Stimulated activated naive CD8-positive, alpha-beta T cell treated with anti-CD3 and anti-CD28 coated beads, Interleukin-15, amount 100 ng/mL, for 72 hours (primary cell): Measurements from ENCODE around the gene CAPN5.
"Not testable (repeated sequence)": the region's sequence is repeated elsewhere in the genome, so short reads cannot be mapped to it uniquely, and the experiment has no call there.

Experiments used
- ATAC-seq: fragments of 150-1000 bp; cut with Tn5 transposase; 2 replicates; pipeline ENCODE4 v1.10.0; 2021; ENCODE audit warnings: mild to moderate bottlenecking, moderate library complexity
- DNase-seq, 2 donors: peaks; one replicate each; pipeline ENCODE4 v3.0.0; 2021 to 2022
- H3K27ac Mint-ChIP-seq, 2 donors: one replicate each; pipeline ENCODE4 v1.8.0; 2022; ENCODE audit warnings: mild to moderate bottlenecking in 2 of 2, mixed read lengths in 2 of 2, moderate library complexity in 2 of 2
- H3K27me3 Mint-ChIP-seq: one replicate; pipeline ENCODE4 v1.8.0; 2022; ENCODE audit warnings: mixed read lengths
- H3K4me1 Mint-ChIP-seq: one replicate; pipeline ENCODE4 v1.8.0; 2022; ENCODE audit warnings: mild to moderate bottlenecking, mixed read lengths
- H3K4me3 Mint-ChIP-seq, 2 donors: one replicate each; pipeline ENCODE4 v1.8.0; 2022; ENCODE audit warnings: mild to moderate bottlenecking in 2 of 2, mixed read lengths in 2 of 2, moderate library complexity in 1 of 2
- H3K9me3 Mint-ChIP-seq, 2 donors: one replicate each; pipeline ENCODE4 v1.8.0; 2022; ENCODE audit warnings: mixed read lengths in 2 of 2

Gene CAPN5

DNA sequence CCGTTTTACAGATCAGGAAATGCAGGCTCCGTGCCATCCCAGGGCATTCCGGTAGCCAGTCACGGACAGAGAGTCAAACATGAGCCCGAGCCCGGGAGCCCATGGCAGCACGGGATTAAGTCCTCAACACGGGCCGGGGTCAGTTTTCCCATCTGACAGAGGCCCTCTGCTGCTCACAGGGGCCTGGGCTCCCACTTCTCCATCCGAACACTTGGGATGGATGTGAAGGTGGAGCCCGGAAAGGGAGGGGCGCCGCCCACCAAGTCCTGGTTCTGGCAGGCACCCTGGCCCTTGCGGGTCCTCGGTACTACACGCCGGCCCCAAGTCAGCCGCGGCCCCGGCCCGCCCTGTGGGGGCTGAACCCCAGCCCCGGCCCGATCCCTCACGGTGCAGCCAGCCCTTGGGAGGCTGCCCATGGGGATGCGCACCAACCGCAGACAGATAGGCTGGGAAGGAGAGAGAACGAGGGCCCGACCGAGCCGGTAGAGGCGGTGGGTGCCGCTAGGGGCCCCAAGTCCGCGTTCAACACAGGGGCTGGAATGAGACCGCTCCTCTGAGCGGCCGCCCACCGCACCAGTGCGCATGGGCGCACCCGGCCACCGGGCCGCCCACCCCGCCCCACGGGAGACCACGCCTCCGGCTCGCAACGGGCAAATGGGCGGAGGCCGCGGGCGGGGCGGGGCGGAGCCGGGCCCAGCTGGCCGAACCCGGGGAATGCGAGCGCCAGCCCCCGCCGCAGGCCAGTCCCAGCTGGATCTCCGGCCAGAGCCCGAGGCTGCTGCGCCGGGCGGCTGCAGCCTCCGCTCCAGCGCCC is at the start of gene CAPN5:
TSS of gene CAPN5 (plus strand) at position 743 of the 814 bp plus-strand sequence. CDS start 17,916 bp downstream, outside the sequence.
- Mint-ChIP-seq H3K9me3 (no peaks in the 10 kb centered on the region), H3K4me1 (peaks cover 33% of the 10 kb centered on the region), H3K27me3 (no peaks in the 10 kb centered on the region), H3K4me3 (peak within 1 kb of the TSS; percentile 86 to 94), H3K27ac (peak within 1 kb of the TSS; percentile 40 to 96)
- ATAC-seq (peak; percentile 90), DNase-seq (peak; percentile 84 to 92)

- not testable (repeated sequence) for DNase-seq, ATAC-seq, H3K4me1 Mint-ChIP-seq, H3K4me3 Mint-ChIP-seq, H3K27me3 Mint-ChIP-seq, H3K9me3 Mint-ChIP-seq, H3K27ac Mint-ChIP-seq
These were observed 48.3 kb upstream of the CAPN5 start for GRCh38 chr11:77018396-77018924.

DNA sequence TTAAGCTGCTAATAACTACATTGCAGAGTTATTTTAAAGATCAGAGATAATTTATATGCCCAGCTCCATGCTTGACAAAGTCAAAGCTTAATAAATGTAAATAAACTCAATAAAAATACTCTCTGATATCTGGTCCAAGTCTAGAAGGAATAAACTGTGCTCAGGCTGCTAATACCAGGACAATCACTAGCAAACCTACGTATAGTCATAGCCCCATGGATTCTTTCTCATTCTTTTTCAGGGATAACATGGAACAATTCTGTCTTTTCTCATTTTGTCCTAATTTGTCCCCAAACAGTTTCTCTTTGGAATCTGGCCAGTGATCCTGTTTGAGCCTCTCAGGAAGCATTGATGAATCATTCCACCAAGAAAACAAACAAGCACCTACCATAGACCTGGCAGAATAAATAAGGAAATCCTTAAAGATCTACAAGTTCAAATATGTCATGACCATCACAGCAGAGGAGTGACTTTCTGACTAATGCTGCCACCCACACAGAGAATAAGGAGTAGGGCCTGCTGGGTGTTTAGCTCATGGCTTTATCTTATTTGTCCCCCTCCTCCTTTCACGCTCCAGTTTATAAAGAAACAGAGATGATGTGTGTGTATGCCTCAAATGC is 46.7 kb upstream of the CAPN5 start:
- H3K9me3 Mint-ChIP-seq: no peaks in the 10 kb centered on the region
- H3K4me1 Mint-ChIP-seq: peaks cover 8% of the 10 kb centered on the region
- no peaks in the 10 kb centered on the region for H3K27me3 Mint-ChIP-seq
- H3K27ac Mint-ChIP-seq: no peak overlapping the region
- DNase-seq: no peak
- ATAC-seq: no peak
- no peak overlapping the region for H3K4me3 Mint-ChIP-seq

DNA sequence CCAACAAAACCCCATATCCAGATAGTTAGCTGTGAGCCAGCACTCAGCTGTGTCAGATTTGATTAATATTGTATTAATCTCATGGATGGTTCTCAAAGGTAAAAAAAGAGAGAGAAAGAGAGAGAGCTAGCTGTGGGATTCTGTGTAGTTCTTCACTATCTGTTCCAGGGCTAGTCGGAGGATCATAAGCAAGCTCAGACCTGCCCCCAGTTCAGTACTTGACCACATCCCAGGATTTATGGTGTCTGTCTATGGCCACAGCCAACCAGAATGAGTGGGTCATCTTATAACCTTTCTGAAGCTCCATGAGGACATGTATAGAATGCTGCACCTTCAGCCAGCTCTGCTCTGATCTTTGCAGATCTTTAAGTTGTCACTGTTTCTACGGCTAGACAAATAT is 46.0 kb upstream of the CAPN5 start:
- Mint-ChIP-seq H3K4me3 (no peak overlapping the region), H3K4me1 (peaks cover 8% of the 10 kb centered on the region), H3K27me3 (no peaks in the 10 kb centered on the region), H3K9me3 (no peaks in the 10 kb centered on the region), H3K27ac (peak overlapping the region in 1 of 2 donors; percentile 75)
- DNase-seq (no peak), ATAC-seq (no peak)

DNA sequence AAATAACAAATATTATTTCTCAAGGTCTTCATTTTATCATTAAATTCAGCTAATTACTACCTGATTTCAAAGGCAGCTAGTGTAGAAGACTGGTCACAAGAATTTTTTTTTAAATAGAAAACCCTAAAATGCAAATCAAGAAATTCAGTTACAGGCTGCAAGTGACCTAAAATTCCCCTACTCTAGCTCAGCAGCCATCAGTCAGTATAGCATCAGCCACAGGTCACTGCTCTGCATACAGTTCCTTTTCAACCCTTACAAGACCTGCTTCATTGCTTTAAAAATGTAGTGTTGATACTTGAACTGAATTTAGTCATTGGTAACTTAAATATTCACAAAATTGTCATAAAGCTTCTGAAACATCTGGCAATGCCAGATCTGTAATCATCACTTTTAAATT is 42.0 kb upstream of the CAPN5 start:
- H3K4me1 Mint-ChIP-seq: no peaks in the 10 kb centered on the region
- no peak overlapping the region for H3K4me3 Mint-ChIP-seq
- DNase-seq: no peak
- H3K9me3 Mint-ChIP-seq: no peaks in the 10 kb centered on the region
- peaks cover 22% of the 10 kb centered on the region for H3K27me3 Mint-ChIP-seq
- no peak overlapping the region for H3K27ac Mint-ChIP-seq
- ATAC-seq: no peak

GRCh38 chr11:77026221-77026620 is 40.5 kb upstream of the CAPN5 start:
- Mint-ChIP-seq H3K4me3 (no peak overlapping the region), H3K27ac (no peak overlapping the region), H3K9me3 (no peaks in the 10 kb centered on the region), H3K4me1 (no peaks in the 10 kb centered on the region), H3K27me3 (peaks cover 37% of the 10 kb centered on the region)
- DNase-seq (no peak), ATAC-seq (no peak)

- no peak for DNase-seq
- ATAC-seq: no peak
- Mint-ChIP-seq H3K27ac (no peak overlapping the region), H3K27me3 (peaks cover 41% of the 10 kb centered on the region), H3K4me1 (no peaks in the 10 kb centered on the region), H3K4me3 (no peak overlapping the region), H3K9me3 (no peaks in the 10 kb centered on the region)
These were observed 40.0 kb upstream of the CAPN5 start for GRCh38 chr11:77026743-77027142.

- no peak overlapping the region for H3K27ac Mint-ChIP-seq
- no peaks in the 10 kb centered on the region for H3K4me1 Mint-ChIP-seq
- H3K27me3 Mint-ChIP-seq: peaks cover 41% of the 10 kb centered on the region
- no peaks in the 10 kb centered on the region for H3K9me3 Mint-ChIP-seq
- ATAC-seq (no peak), DNase-seq (no peak)
- H3K4me3 Mint-ChIP-seq: no peak overlapping the region
These were observed 39.5 kb upstream of the CAPN5 start for GRCh38 chr11:77027275-77027674.

DNA sequence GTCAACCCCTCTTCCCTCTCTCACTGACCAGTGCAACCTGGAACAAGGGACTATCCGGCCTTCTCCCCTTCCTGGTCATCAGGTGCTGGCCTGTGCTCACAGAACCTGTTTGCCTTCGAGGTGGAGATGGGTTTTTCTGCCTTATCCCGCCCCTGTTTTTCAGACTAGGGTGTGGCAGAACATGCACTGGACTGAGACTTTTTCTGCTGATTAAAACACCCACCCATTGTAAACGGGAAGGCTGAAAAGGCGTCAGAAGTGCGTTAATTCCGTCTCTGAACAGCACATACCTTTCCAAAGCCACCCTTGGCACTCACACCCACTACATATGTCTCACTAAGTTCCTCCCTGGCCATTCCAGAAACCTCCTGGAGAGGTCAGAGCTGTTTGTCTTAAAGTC is 36.9 kb upstream of the CAPN5 start:
- no peak overlapping the region for H3K4me3 Mint-ChIP-seq
- no peaks in the 10 kb centered on the region for H3K9me3 Mint-ChIP-seq
- ATAC-seq (no peak), DNase-seq (no peak)
- H3K4me1 Mint-ChIP-seq: no peaks in the 10 kb centered on the region
- H3K27ac Mint-ChIP-seq: no peak overlapping the region
- peaks cover 41% of the 10 kb centered on the region for H3K27me3 Mint-ChIP-seq

DNA sequence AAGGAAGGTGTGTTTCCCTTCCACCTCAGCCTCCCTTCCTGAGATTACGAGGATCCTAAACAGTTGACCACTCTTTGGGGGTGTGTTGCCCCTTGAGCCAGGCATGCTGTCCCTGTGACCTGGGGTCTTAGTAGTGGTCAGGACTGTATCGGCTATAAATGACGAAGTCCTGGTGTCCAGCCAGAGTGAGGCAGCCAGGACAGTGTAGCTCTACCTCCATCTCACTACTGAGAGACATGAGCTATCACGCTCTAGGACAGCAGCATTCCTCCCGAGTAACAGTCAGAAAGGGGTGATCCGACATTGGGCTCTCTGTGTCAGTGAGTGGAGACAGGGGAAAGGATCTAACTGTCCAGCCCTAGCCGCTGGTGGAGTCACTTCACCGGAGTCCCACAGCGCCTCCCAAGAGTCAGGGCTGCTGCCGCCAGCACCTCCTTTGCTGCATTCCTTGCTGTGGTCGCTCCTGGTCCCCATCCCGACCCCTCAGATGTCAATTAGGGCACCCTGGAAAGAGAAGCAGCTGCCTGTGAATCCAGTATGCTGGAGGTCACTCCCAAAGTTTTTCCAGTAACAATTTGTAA is 35.8 kb upstream of the CAPN5 start:
- H3K9me3 Mint-ChIP-seq: no peaks in the 10 kb centered on the region
- H3K4me3 Mint-ChIP-seq: no peak overlapping the region
- ATAC-seq (no peak), DNase-seq (no peak)
- H3K27me3 Mint-ChIP-seq: peaks cover 41% of the 10 kb centered on the region
- H3K27ac Mint-ChIP-seq: no peak overlapping the region
- no peaks in the 10 kb centered on the region for H3K4me1 Mint-ChIP-seq

DNA sequence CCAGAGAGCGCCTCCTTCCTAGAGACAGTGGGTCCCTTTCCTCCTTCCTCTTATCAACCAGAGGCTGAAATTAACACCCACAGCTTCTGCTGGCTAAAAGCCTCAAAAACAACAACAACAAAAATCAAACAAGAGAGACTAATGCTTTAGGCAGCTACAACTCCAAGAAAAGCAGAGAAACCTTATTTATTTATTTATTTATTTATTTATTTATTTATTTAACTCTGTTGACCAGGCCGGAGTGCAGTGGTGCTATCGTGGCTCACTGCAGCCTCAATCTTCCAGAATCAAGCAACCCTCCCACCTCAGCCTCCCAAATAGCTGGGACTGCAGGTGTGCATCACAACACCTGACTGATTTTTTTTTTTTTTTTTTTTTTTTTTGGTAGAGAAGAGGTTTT is 35.2 kb upstream of the CAPN5 start:
- Mint-ChIP-seq H3K4me3 (no peak overlapping the region), H3K27ac (no peak overlapping the region), H3K9me3 (no peaks in the 10 kb centered on the region), H3K27me3 (peaks cover 45% of the 10 kb centered on the region), H3K4me1 (no peaks in the 10 kb centered on the region)
- DNase-seq (no peak), ATAC-seq (no peak)

DNA sequence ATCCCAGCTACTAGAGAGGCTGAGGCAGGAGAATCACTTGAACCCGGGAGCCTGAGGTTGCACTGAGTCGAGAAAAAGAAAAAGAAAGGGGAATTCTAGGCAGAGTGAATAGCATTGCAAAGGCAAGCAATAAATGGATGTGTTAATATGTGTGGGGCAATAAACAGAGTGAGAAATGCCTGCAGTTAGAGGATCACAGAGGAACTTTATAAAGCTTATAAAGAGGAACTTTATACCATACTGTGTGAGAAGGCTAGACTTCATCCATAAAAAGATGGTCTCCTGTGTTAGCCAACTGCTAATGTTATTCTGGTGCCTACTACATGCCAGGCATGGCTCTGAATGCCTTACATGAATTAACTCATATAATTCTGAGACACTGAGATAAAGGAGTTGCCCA is 31.7 kb upstream of the CAPN5 start:
- ATAC-seq (no peak), DNase-seq (no peak)
- no peak overlapping the region for H3K4me3 Mint-ChIP-seq
- H3K4me1 Mint-ChIP-seq: peaks cover 6% of the 10 kb centered on the region
- H3K27ac Mint-ChIP-seq: no peak overlapping the region
- peaks cover 54% of the 10 kb centered on the region for H3K27me3 Mint-ChIP-seq
- H3K9me3 Mint-ChIP-seq: no peaks in the 10 kb centered on the region

GRCh38 chr11:77035580-77035979 is 31.2 kb upstream of the CAPN5 start:
- Mint-ChIP-seq H3K4me1 (peaks cover 10% of the 10 kb centered on the region), H3K9me3 (no peaks in the 10 kb centered on the region), H3K27ac (no peak overlapping the region), H3K27me3 (peaks cover 54% of the 10 kb centered on the region), H3K4me3 (no peak overlapping the region)
- ATAC-seq (no peak), DNase-seq (no peak)

DNA sequence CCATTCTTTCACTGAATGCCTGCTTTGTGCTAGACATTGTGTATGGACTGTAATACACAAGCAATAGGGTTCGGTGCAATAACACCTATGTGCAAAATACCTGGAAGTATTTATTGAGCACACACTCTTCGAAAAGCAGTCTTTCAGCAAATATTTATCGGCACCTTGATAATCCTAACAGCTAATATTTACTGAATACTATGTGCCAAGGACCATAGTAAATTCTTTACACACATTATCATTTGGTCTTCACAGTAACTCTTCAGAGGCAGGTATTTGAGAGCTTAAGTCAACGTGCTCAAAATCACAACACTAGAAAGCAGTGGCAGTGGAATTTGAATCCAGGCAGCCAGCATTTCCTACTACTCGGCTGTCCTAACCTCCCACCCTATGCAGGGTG is 30.4 kb upstream of the CAPN5 start:
- Mint-ChIP-seq H3K4me3 (no peak overlapping the region), H3K27me3 (peaks cover 54% of the 10 kb centered on the region)
- DNase-seq: no peak

GRCh38 chr11:77037057-77037456 is 29.7 kb upstream of the CAPN5 start:
- no peaks in the 10 kb centered on the region for H3K9me3 Mint-ChIP-seq
- DNase-seq: no peak
- H3K4me3 Mint-ChIP-seq: no peak overlapping the region
- no peak overlapping the region for H3K27ac Mint-ChIP-seq
- peaks cover 59% of the 10 kb centered on the region for H3K27me3 Mint-ChIP-seq
- H3K4me1 Mint-ChIP-seq: peaks cover 15% of the 10 kb centered on the region
- ATAC-seq: no peak

More for the DNA sequence above, 30.4 kb upstream of the CAPN5 start:
- Mint-ChIP-seq H3K27ac (no peak overlapping the region), H3K9me3 (no peaks in the 10 kb centered on the region), H3K4me1 (peaks cover 15% of the 10 kb centered on the region)
- ATAC-seq: no peak
